OCI-LY7 (cell line): ENCODE measurements around the gene MRPS10. TPM values are rescaled to one million over a fixed set of nuclear protein-coding genes. Genes with fewer than 3 reads are reported as not detected.

Experiments used
- BruUV-seq: library from RNA; stranded (reverse); fragments of 400-500 nt; replicated peaks from 2 replicates; lab custom pipeline; 2021; lab: Mats Ljungman, UMichigan
- CTCF ChIA-PET: fragments of 300-600 bp; sonication (Branson Sonifier 250); formaldehyde crosslinking; loops from one replicate; lab custom pipeline; 2022; ENCODE audit warnings: antibody characterized with exemption; ENCODE audit not compliant: unreplicated experiment; lab: Charles Lee
- POLR2A ChIA-PET: fragments of 300-600 bp; sonication (Branson Sonifier 250); formaldehyde crosslinking; loops from one replicate; lab custom pipeline; 2022; ENCODE audit warnings: antibody characterized with exemption; lab: Charles Lee
- DNase-seq: peaks from one replicate; pipeline ENCODE4 v3.0.0-alpha.2; 2015; ENCODE audit warnings: low spot score
- H2AFZ ChIP-seq: fragments of 200-600 bp; sonication (generic), shearing (Covaris generic); 2 replicates; pipeline ENCODE4 v1.6.1; 2014; ENCODE audit warnings: mild to moderate bottlenecking, antibody characterized with exemption, low read length, moderate library complexity
- H3K27ac ChIP-seq: fragments of 200-600 bp; sonication (generic); 2 replicates; pipeline ENCODE4 v1.5.1; 2014; ENCODE audit warnings: mixed run types, low read depth, mild to moderate bottlenecking, moderate library complexity, low read length, inconsistent platforms; ENCODE audit not compliant: poor library complexity, severe bottlenecking
- H3K36me3 ChIP-seq: fragments of 200-600 bp; sonication (generic); 2 replicates; pipeline ENCODE4 v1.6.1; 2014; ENCODE audit warnings: mild to moderate bottlenecking, antibody characterized with exemption, low read length, moderate library complexity, mixed read lengths; ENCODE audit not compliant: insufficient read depth
- H3K4me1 ChIP-seq: fragments of 200-600 bp; sonication (generic); 2 replicates; pipeline ENCODE4 v1.5.1; 2014; ENCODE audit warnings: mild to moderate bottlenecking, low read length; ENCODE audit not compliant: insufficient read depth, poor library complexity, severe bottlenecking
- H3K4me2 ChIP-seq: fragments of 200-600 bp; sonication (generic); 2 replicates; pipeline ENCODE4 v1.6.1; 2014; ENCODE audit warnings: mild to moderate bottlenecking, low read length
- H3K4me3 ChIP-seq: fragments of 200-600 bp; sonication (generic); 2 replicates; pipeline ENCODE4 v1.5.1; 2014; ENCODE audit warnings: mild to moderate bottlenecking, low read depth, low read length; ENCODE audit not compliant: poor library complexity, severe bottlenecking
- H3K79me2 ChIP-seq: fragments of 200-600 bp; sonication (generic); 2 replicates; pipeline ENCODE4 v1.6.1; 2016; ENCODE audit warnings: low read depth, mild to moderate bottlenecking, low read length, moderate library complexity, mixed read lengths; ENCODE audit not compliant: insufficient read depth
- H3K9me2 ChIP-seq: fragments of 200-600 bp; sonication (generic); 2 replicates; pipeline ENCODE4 v1.6.1; 2016; ENCODE audit warnings: mild to moderate bottlenecking, low read length, mixed read lengths; ENCODE audit not compliant: insufficient read depth
- H3K9me3 ChIP-seq: fragments of 200-600 bp; sonication (generic); 2 replicates; pipeline ENCODE4 v1.6.1; 2014; ENCODE audit warnings: mild to moderate bottlenecking, mixed run types, low read length, mixed read lengths
- H4K20me1 ChIP-seq: fragments of 200-600 bp; sonication (generic); 2 replicates; pipeline ENCODE4 v1.6.1; 2014; ENCODE audit warnings: mild to moderate bottlenecking, antibody characterized with exemption, low read length, moderate library complexity, mixed read lengths; ENCODE audit not compliant: insufficient read depth
- EZH2phosphoT487 ChIP-seq: fragments of 200-600 bp; sonication (generic); IDR thresholded peaks from 2 replicates; pipeline ENCODE4 v1.6.1; 2018; ENCODE audit warnings: low read depth, borderline replicate concordance, mild to moderate bottlenecking, mixed run types, antibody characterized with exemption, low read length, moderate library complexity, mixed read lengths
- intact Hi-C: fragments of 100-400 bp; cut with micrococcal nuclease; formaldehyde crosslinking; loops from one replicate; pipeline ENCODE4 v1.10.0; 2022; ENCODE audit not compliant: unreplicated experiment
- total RNA-seq, 2 experiments: library from RNA; depleted of rRNA in 1 of 2; stranded (reverse); fragments of >200 nt in 1 of 2; shearing (Covaris generic) in 1 of 2; gene quantifications; 2 replicates each; pipeline ENCODE4 v1.2.3, GENCODE V29; 2014 to 2022
- TF ChIP-seq, protein P1 (sequence below): fragments of 200-600 bp; sonication (generic); conservative IDR thresholded peaks from 2 replicates; pipeline ENCODE4 v1.5.1; 2014; ENCODE audit warnings: mild to moderate bottlenecking, antibody characterized with exemption, low read length, moderate library complexity, mixed read lengths

MRPS10 gene
- total RNA-seq, 2 experiments from 2014 or later, result 25.8 to 45.0 TPM

DNA sequence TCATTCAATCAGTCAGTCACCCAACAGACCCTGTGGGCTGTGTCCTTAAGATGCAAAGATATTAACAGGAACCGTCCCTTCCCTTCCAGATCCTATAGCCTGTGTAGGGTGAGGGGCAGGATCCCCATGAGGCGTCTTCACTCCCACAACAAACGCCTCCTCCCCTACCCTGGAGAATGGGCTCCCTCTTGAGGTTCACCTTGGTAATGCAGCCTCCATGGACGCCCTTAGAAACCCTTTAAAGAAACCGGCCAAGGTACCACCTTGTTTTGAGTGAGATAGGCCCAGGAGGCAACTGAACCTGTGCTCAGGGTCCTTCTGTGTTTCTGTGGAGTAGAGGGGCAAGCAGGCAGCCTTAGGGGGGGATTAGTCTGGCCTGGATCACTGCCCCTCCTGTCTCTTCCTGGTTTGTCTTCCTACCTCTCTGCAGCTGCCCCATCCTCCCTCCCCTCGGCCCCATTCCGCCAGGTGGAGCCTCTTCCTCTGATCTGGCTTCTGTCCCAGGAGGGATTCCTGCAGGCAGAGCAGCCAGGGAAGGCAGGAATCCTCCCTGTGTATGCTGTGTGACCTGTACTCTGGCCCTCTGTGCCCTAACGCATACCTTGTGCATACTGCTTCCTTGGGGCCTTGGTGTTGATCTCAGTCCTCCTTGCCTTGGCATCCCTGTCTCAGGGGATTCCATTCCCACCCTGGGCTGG, 51.1 kb downstream of the MRPS10 start:
- Histone ChIP-seq H3K79me2 (no peaks in the 10 kb centered on the region), H3K9me3 (no peaks in the 10 kb centered on the region), H3K9me2 (no peaks in the 10 kb centered on the region), H2AFZ (no peak overlapping the region), H3K4me2 (no peak overlapping the region), H4K20me1 (no peaks in the 10 kb centered on the region), H3K4me1 (no peaks in the 10 kb centered on the region), H3K4me3 (no peak overlapping the region), H3K27ac (no peak overlapping the region), H3K36me3 (no peaks in the 10 kb centered on the region)
- BruUV-seq, result no TSS peak
- ChIA-PET POLR2A (interaction anchor here (0.6 to 1.3 kb wide), 2 partner anchors 10 to 966 kb away, joined by 3 to 13 read pairs; partner anchors contain the start of gene TREML2), CTCF (no interaction called here)
- DNase-seq, result peak; percentile 77
- intact Hi-C loops, result loop anchor here (1.0 to 10.0 kb wide), 3 partner anchors 91 to 562 kb away; partner anchors contain the start of gene PRICKLE4
- TF ChIP-seq, protein P1, sequence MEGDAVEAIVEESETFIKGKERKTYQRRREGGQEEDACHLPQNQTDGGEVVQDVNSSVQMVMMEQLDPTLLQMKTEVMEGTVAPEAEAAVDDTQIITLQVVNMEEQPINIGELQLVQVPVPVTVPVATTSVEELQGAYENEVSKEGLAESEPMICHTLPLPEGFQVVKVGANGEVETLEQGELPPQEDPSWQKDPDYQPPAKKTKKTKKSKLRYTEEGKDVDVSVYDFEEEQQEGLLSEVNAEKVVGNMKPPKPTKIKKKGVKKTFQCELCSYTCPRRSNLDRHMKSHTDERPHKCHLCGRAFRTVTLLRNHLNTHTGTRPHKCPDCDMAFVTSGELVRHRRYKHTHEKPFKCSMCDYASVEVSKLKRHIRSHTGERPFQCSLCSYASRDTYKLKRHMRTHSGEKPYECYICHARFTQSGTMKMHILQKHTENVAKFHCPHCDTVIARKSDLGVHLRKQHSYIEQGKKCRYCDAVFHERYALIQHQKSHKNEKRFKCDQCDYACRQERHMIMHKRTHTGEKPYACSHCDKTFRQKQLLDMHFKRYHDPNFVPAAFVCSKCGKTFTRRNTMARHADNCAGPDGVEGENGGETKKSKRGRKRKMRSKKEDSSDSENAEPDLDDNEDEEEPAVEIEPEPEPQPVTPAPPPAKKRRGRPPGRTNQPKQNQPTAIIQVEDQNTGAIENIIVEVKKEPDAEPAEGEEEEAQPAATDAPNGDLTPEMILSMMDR, result peak; percentile 91
- TF ChIP-seq EZH2phosphoT487, result no peak

DNA sequence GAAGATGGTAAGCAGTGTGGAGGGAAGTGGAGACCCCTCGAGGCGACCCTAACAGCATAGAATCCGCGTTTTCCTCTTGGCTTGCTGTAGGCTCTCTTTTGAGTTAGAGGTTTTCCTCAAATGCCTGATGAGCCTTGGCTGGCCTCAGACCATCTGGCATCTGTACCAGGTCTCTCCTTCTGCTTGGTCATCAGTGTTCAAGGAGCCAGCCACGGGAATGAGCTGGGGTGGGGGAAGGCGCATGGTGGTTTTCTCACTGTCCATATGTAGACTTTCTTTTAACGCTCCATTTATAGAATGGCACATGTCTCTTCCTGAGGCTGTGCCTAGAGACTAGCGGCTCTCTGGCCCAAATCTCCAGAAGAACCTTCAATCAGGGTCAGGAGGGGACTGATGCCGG, 52.6 kb downstream of the MRPS10 start:
- H3K4me2 ChIP-seq, result no peak overlapping the region
- no peak for DNase-seq
- H3K27ac ChIP-seq, result no peak overlapping the region
- BruUV-seq, result no TSS peak
- POLR2A ChIA-PET, result interaction anchor here (0.9 kb wide), 1 partner anchor 66 kb away, joined by 3 read pairs; no protein-coding TSS in a partner anchor
- H2AFZ ChIP-seq, result no peak overlapping the region
- H3K9me2 ChIP-seq, result no peaks in the 10 kb centered on the region
- CTCF ChIA-PET, result no interaction called here
- no peaks in the 10 kb centered on the region for H3K9me3 ChIP-seq
- H3K79me2 ChIP-seq, result no peaks in the 10 kb centered on the region
- H3K4me3 ChIP-seq, result no peak overlapping the region
- H3K36me3 ChIP-seq, result no peaks in the 10 kb centered on the region
- intact Hi-C loops, result loop anchor here (10.0 kb wide), 1 partner anchor 560 kb away; no protein-coding TSS in a partner anchor
- H4K20me1 ChIP-seq, result no peaks in the 10 kb centered on the region
- H3K4me1 ChIP-seq, result no peaks in the 10 kb centered on the region
- TF ChIP-seq, protein P1, result no peak
- TF ChIP-seq EZH2phosphoT487, result no peak

DNA sequence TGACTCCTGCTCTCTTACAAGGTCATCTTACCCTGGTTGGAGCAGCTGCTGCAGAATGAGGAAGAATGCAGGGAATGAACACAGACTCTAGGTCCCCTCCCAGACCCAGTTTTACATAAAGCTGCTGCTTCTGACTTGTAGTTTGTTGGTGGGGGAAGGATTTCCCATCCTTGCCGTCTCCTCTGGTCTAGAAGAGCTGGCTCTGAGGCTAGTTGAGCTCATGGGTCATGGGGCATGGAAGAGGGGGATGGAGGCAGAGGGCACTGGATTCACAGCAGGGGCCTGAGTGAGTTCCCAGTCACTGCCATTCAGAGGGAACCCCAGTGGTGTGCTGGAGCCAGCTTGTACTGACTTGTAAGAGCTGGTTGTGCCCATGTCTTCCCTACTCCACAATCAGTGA, 53.7 kb downstream of the MRPS10 start:
- BruUV-seq, result no TSS peak

More for the DNA sequence above, 53.7 kb downstream of the MRPS10 start:
- H3K9me3 ChIP-seq, result no peaks in the 10 kb centered on the region
- H3K4me1 ChIP-seq, result no peaks in the 10 kb centered on the region
- POLR2A ChIA-PET, result no interaction called here
- no peak overlapping the region for H3K27ac ChIP-seq
- intact Hi-C loops, result loop anchor here (1.0 to 10.0 kb wide), 2 partner anchors 24 to 559 kb away; no protein-coding TSS in a partner anchor
- no peaks in the 10 kb centered on the region for H3K9me2 ChIP-seq
- H3K36me3 ChIP-seq, result no peaks in the 10 kb centered on the region
- no peak overlapping the region for H3K4me3 ChIP-seq
- CTCF ChIA-PET, result no interaction called here
- no peak overlapping the region for H3K4me2 ChIP-seq
- H3K79me2 ChIP-seq, result no peaks in the 10 kb centered on the region
- DNase-seq, result no peak
- no peaks in the 10 kb centered on the region for H4K20me1 ChIP-seq
- TF ChIP-seq, protein P1, result no peak
- TF ChIP-seq EZH2phosphoT487, result no peak
- H2AFZ ChIP-seq, result no peak overlapping the region
